GM20000 (cell line): ENCODE results near the gene TMEM219.
"Not testable (repeated sequence)": the region's sequence is repeated elsewhere in the genome, so short reads cannot be mapped to it uniquely, and the experiment has no call there.

ENCODE experiments used
- DNase-seq: peaks from one replicate; pipeline ENCODE4 v3.0.0; 2012; ENCODE audit warnings: low spot score
- TF ChIP-seq, protein P1 (sequence below): IDR thresholded peaks from 2 replicates; pipeline ENCODE4 v1.5.1; 2012; ENCODE audit warnings: mild to moderate bottlenecking, control low read depth; ENCODE audit errors: extremely low read depth, missing control alignments

TMEM219 gene

DNA sequence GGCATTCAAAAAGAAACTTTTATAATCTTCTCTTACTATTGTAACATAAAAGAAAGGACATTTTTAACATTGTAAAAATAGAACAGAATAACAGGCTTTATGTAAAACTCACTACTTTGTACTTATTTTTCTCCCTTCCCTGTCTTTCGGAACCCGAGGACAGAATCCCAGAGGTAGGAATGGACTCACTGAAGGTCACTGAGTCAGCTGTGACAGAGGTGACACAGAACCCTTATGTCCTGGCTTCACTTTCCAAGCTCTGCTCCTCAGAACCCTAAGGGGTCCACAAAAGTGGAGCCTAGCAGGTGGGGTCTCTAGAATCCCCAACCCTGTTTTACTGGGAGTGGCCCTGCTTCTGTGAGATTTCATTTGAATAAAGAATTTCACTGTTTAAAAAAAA is 39.6 kb upstream of the TMEM219 start:
- TF ChIP-seq, protein P1, sequence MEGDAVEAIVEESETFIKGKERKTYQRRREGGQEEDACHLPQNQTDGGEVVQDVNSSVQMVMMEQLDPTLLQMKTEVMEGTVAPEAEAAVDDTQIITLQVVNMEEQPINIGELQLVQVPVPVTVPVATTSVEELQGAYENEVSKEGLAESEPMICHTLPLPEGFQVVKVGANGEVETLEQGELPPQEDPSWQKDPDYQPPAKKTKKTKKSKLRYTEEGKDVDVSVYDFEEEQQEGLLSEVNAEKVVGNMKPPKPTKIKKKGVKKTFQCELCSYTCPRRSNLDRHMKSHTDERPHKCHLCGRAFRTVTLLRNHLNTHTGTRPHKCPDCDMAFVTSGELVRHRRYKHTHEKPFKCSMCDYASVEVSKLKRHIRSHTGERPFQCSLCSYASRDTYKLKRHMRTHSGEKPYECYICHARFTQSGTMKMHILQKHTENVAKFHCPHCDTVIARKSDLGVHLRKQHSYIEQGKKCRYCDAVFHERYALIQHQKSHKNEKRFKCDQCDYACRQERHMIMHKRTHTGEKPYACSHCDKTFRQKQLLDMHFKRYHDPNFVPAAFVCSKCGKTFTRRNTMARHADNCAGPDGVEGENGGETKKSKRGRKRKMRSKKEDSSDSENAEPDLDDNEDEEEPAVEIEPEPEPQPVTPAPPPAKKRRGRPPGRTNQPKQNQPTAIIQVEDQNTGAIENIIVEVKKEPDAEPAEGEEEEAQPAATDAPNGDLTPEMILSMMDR = no peak
- DNase-seq = no peak

DNA sequence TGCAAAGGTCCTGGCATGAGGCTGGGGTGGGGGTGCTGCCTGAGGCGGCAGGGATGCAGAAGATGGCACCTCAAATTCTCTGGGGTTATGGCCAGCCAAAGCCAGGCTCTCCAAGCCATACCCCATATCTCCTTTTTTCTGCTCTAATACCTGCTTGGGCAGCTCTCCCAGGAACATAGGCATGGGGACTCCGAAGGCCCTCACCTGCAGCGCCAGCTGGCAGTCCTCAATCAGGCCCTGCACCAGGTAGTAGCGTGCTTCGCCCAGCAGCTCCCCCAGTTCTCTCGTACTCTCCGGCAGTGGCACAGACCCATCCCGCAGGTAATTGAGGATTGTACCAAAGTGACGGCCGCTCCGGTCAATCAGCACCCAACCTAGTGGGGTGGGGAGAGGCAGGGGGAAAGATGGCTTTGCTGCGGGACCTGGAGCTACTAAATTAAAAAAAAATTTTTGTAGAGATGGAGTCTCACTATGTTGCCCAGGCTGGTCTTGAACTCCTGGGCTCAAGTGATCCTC is 38.8 kb upstream of the TMEM219 start:
- TF ChIP-seq, protein P1 = no peak
- DNase-seq = no peak

DNA sequence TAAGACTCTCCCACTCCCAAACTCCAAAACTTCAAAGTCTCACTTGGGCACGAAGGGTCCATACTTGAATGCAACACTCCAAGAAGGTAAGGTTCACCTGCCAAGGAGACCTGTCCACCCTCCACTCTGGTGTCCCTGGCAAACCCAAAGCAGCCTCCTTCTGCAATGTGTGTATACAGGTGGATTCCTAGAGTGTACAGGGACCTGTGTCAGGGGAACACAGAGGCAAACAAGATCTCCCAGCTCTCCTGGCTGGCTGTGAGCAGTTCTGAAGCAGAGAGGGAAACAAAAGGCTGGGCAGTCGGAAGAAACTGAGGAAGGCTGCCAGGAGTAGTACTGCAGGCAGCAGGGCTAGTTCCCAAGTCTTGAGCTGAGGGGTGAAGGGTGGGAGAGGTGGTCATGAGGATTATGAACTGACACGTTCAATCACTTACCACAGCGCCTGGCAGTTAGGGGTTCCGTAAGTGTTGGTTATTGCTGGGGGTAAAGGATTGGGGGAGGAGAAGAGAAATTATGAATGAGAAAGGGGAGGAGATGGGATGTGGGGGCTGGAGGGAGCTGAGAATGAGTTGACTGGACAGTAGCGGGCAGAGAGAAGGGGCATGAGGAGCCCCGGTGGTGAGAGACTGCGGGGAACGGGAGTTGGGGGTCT is 36.6 kb upstream of the TMEM219 start:
- DNase-seq = no peak
- TF ChIP-seq, protein P1 = no peak

DNA sequence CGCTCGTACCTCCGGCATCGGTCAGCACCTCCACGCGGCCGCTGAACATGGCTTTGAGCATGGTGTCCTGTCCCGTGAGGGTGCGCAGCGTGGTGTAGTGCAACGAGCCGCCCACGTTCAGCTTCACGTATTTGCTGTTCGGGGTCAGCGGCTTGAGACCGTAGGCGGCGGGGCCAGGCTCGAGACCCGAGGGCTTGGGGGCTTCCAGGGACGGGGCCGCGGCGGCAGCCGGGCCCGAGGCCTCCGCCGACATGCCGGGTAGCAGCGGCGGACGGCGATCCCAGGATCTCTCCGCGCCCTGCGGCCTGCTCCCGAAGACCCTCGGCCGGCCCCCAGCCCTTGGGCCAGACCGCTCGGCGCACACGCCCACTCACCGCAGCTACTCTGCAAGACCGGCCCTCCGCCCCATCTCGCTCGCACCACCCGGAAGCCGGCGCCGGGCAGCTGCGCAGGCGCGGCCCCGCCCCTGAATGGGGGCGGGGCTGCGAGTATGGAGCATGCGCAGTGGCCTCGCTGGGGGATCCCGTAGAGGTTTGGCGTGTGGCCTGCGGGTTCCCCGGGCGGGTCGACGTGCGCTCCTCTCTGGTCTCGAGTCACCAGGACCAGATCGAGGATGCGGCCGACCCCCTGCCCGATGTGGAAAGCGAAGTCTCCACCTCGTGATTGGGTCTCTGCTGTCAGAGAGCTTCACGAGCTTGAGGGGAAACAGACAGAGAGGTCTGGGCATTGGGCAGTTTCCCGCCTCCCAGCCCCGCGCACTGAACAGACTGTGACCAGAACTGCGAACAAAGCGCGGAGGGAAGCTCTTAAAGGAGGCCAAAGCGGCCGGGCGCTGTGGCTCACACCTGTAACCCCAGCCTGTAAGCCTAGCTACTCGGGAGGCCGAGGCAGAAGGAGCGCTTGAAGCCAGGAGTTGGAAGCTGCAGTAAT is 35.8 kb upstream of the TMEM219 start, which contains the start of gene KCTD13:
KCTD13 (minus strand) TSS at position 446 of the 930 bp plus-strand sequence; CDS start at position 253, 193 bp downstream.
- TF ChIP-seq, protein P1 = no peak
- DNase-seq = peak; percentile 99

DNA sequence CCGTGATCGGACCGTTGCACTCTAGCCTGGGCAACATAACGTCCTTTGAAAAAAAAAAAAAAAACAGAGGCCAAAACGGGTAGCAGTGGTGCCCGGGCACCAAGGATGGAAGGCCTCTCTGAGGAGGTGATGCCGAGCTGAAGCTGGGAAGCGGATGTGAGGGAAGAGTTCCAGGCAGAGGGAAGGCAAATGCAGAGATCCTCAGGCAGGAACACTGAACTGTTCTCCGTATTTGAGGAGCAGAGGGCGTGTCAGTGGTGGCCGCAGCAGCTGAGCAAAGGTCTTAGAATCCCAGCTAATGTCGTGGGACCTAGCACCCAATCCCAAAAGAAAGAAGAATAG is 35.2 kb upstream of the TMEM219 start:
- DNase-seq = no peak

DNA sequence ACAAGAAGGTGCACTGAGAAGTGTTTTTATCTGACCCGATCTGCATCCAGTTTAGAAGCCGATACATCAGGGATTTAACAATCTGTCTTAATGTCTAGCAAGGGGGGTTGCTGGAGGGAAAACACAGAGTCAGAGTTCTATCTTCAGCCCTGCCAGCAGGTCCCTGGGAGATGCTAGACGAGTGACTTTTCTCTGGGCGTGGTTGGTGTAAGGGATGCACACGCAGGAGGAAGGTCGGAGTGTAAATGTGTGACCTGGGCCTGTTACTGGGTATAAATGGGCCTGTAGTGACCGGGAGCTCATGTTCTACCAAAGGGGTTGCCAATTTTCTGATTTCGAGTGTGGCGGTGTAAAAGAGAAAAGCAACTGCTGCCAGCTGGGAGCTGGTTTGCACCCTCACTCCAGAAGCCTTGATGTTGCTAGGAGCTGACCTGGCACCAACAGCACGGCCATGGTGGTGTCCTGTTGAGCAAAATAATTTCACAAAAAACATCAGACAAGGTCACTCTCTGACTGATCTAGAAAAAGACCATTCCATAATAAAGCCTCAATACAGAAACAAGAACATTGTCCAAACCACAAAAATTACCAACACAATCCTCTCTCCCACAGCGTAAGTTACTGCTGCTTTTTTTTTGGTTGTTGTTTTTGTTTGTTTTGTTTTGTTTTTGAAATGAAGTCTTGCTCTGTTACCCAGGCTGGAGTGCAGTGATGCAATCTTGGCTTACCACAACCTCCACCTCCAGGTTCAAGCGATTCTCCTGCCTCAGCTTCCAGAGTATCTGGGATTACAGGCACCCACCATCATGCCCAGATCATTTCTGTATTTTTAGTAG is 34.6 kb upstream of the TMEM219 start:
- DNase-seq = no peak
- TF ChIP-seq, protein P1 = no peak

More for the DNA sequence above, 35.2 kb upstream of the TMEM219 start:
- TF ChIP-seq, protein P1 = no peak

DNA sequence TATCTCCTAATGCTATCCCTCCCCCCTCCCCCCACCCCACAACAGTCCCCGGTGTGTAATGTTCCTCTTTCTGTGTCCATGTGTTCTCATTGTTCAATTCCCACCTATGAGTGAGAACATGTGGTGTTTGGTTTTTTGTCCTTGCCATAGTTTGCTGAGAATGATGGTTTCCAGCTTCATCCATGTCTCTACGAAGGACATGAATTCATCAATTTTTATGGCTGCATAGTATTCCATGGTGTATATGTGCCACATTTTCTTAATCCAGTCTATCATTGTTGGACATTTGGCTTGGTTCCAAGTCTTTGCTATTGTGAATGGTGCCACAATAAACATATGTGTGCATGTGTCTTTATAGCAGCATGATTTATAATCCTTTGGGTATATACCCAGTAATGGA is 30.1 kb upstream of the TMEM219 start:
- not testable (repeated sequence) for DNase-seq
